H1 (cell line): ENCODE data around the gene ANKRD29.

Experiments used
- CBX8 ChIP-seq: fragments of 300-800, 300-1000 bp; sonication (generic); IDR thresholded peaks from 2 replicates; pipeline ENCODE4 v1.7.1; 2016; ENCODE audit warnings: low read depth, low read length, borderline replicate concordance
- EP300 ChIP-seq, 2 experiments: IDR thresholded peaks; 1 replicate in 1 of 2; 2 replicates in 1 of 2; pipeline ENCODE4 v1.6.1; 2011 to 2012; ENCODE audit warnings: low read depth in 2 of 2, low read length in 2 of 2, mild to moderate bottlenecking in 2 of 2, borderline replicate concordance in 1 of 2, inconsistent platforms in 1 of 2, moderate library complexity in 1 of 2
- EZH2 ChIP-seq: fragments of 200-600 bp; sonication (generic); IDR thresholded peaks from 2 replicates; pipeline ENCODE4 v1.7.1; 2012; ENCODE audit warnings: low read depth, mild to moderate bottlenecking, moderate library complexity, low read length, inconsistent platforms; ENCODE audit not compliant: severe bottlenecking
- NANOG ChIP-seq: IDR thresholded peaks from 2 replicates; pipeline ENCODE4 v1.6.1; 2011; ENCODE audit warnings: low read length, low read depth, mild to moderate bottlenecking, inconsistent platforms; ENCODE audit not compliant: insufficient read depth, poor library complexity, severe bottlenecking
- POLR2A ChIP-seq, 2 experiments: IDR thresholded peaks; 1 replicate in 1 of 2; 2 replicates in 1 of 2; pipeline ENCODE4 v1.6.1; 2011; ENCODE audit warnings: low read depth in 2 of 2, low read length in 2 of 2, mild to moderate bottlenecking in 2 of 2; ENCODE audit errors: control extremely low read depth in 1 of 2
- POLR2AphosphoS5 ChIP-seq: IDR thresholded peaks from 2 replicates; pipeline ENCODE4 v1.6.1; 2011; ENCODE audit warnings: low read depth, low read length
- RAD21 ChIP-seq, 2 experiments: IDR thresholded peaks in 1 of 2; conservative IDR thresholded peaks in 1 of 2; 2 replicates each; pipeline ENCODE4 v1.6.1; 2011; ENCODE audit warnings: low read depth in 2 of 2, low read length in 2 of 2, improper control_type of control experiment in 1 of 2, inconsistent platforms in 1 of 2, mild to moderate bottlenecking in 1 of 2, moderate library complexity in 1 of 2
- RNF2 ChIP-seq: fragments of 200-900, 300-1000 bp; sonication (generic); IDR thresholded peaks from 2 replicates; pipeline ENCODE4 v1.7.1; 2016; ENCODE audit warnings: borderline replicate concordance, low read depth, mild to moderate bottlenecking, antibody characterized with exemption, low read length; ENCODE audit not compliant: poor library complexity, severe bottlenecking; ENCODE audit errors: missing control alignments
- USF2 ChIP-seq: IDR thresholded peaks from 2 replicates; pipeline ENCODE4 v1.6.1; 2011; ENCODE audit warnings: low read length, improper control_type of control experiment
- TF ChIP-seq, protein P1 (sequence below), 3 experiments: IDR thresholded peaks; 1 replicate in 2 of 3; 2 replicates in 1 of 3; pipeline versions ENCODE4 v1.5.1 to v1.6.1; 2011; ENCODE audit warnings: low read length in 3 of 3, mild to moderate bottlenecking in 3 of 3, inconsistent platforms in 2 of 3, low read depth in 1 of 3, moderate library complexity in 1 of 3; ENCODE audit not compliant: insufficient read depth in 1 of 3; ENCODE audit errors: control extremely low read depth in 1 of 3
- TF ChIP-seq, protein P2 (sequence below): IDR thresholded peaks from 2 replicates; pipeline ENCODE4 v1.6.1; 2012; ENCODE audit warnings: inconsistent platforms

- TF ChIP-seq, protein P1, sequence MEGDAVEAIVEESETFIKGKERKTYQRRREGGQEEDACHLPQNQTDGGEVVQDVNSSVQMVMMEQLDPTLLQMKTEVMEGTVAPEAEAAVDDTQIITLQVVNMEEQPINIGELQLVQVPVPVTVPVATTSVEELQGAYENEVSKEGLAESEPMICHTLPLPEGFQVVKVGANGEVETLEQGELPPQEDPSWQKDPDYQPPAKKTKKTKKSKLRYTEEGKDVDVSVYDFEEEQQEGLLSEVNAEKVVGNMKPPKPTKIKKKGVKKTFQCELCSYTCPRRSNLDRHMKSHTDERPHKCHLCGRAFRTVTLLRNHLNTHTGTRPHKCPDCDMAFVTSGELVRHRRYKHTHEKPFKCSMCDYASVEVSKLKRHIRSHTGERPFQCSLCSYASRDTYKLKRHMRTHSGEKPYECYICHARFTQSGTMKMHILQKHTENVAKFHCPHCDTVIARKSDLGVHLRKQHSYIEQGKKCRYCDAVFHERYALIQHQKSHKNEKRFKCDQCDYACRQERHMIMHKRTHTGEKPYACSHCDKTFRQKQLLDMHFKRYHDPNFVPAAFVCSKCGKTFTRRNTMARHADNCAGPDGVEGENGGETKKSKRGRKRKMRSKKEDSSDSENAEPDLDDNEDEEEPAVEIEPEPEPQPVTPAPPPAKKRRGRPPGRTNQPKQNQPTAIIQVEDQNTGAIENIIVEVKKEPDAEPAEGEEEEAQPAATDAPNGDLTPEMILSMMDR (IDR thresholded peaks at IDR 0.05; ENCODE audit: control extremely low read depth in 1 of 3, insufficient read depth in 1 of 3, low read depth in 1 of 3, low read length in 3 of 3), result no peak
- no peak for TF ChIP-seq POLR2A (IDR thresholded peaks at IDR 0.05; ENCODE audit: control extremely low read depth in 1 of 2, low read depth in 2 of 2, low read length in 2 of 2)
- TF ChIP-seq RNF2, result no peak
- no peak for TF ChIP-seq POLR2AphosphoS5
- no peak for TF ChIP-seq EP300 (IDR thresholded peaks at IDR 0.05; ENCODE audit: borderline replicate concordance in 1 of 2, low read depth in 2 of 2, low read length in 2 of 2)
- TF ChIP-seq RAD21 (IDR thresholded peaks at IDR 0.05 in 1 of 2, conservative IDR thresholded peaks at IDR 0.05 in 1 of 2; ENCODE audit: low read depth in 2 of 2, low read length in 2 of 2), result no peak
- TF ChIP-seq CBX8, result no peak
- TF ChIP-seq NANOG, result no peak
- TF ChIP-seq USF2, result no peak
- TF ChIP-seq, protein P2, sequence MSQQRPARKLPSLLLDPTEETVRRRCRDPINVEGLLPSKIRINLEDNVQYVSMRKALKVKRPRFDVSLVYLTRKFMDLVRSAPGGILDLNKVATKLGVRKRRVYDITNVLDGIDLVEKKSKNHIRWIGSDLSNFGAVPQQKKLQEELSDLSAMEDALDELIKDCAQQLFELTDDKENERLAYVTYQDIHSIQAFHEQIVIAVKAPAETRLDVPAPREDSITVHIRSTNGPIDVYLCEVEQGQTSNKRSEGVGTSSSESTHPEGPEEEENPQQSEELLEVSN, result no peak
- TF ChIP-seq EZH2, result no peak
Observed at GRCh38 chr18:23673725-23674124, 11.0 kb upstream of the ANKRD29 start.
